Measurements from ENCODE around the gene FCN2. TPM values are rescaled to one million over a fixed set of nuclear protein-coding genes. Genes with fewer than 3 reads are reported as not detected.

The FCN2 gene
- total RNA-seq, 4 donors from 2014 or later, result 0.84 to 2.6 TPM; not detected in 2

- TF ChIP-seq, protein P1, sequence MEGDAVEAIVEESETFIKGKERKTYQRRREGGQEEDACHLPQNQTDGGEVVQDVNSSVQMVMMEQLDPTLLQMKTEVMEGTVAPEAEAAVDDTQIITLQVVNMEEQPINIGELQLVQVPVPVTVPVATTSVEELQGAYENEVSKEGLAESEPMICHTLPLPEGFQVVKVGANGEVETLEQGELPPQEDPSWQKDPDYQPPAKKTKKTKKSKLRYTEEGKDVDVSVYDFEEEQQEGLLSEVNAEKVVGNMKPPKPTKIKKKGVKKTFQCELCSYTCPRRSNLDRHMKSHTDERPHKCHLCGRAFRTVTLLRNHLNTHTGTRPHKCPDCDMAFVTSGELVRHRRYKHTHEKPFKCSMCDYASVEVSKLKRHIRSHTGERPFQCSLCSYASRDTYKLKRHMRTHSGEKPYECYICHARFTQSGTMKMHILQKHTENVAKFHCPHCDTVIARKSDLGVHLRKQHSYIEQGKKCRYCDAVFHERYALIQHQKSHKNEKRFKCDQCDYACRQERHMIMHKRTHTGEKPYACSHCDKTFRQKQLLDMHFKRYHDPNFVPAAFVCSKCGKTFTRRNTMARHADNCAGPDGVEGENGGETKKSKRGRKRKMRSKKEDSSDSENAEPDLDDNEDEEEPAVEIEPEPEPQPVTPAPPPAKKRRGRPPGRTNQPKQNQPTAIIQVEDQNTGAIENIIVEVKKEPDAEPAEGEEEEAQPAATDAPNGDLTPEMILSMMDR (IDR thresholded peaks at IDR 0.05), result no peak
- no peak for ATAC-seq (ENCODE audit: low FRiP score)
- DNase-seq (ENCODE audit: low spot score), result no peak
These were observed 40.1 kb upstream of the FCN2 start for GRCh38 chr9:134840511-134840910.

GRCh38 chr9:134841180-134841904 lies 39.3 kb upstream of the FCN2 start:
- DNase-seq (ENCODE audit: low spot score), result no peak
- TF ChIP-seq, protein P1 (IDR thresholded peaks at IDR 0.05), result no peak
- no peak for ATAC-seq (ENCODE audit: low FRiP score)

DNA sequence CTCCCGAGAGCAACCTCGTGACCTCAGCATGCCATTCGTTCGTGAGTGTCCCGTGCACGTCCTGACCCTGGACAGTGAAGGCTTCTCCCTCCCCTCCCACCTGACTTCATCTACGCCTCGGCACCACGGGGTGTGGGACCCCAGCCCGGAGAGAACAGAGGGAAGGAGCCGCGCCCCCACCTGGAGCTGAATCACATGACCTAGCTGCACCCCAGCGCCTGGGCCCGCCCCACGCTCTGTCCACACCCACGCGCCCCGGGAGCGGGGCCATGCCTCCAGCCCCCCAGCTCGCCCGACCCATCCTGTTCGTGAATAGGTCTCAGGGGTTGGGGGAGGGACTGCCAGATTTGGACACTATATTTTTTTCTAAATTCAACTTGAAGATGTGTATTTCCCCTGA lies 38.3 kb upstream of the FCN2 start:
- TF ChIP-seq, protein P1 (IDR thresholded peaks at IDR 0.05), result no peak
- DNase-seq (ENCODE audit: low spot score), result no peak
- no peak for ATAC-seq (ENCODE audit: low FRiP score)

- ATAC-seq (ENCODE audit: low FRiP score), result no peak
- no peak for DNase-seq (ENCODE audit: low spot score)
- TF ChIP-seq, protein P1 (IDR thresholded peaks at IDR 0.05), result no peak
These were observed 36.9 kb upstream of the FCN2 start for GRCh38 chr9:134843740-134844139.

GRCh38 chr9:134844821-134845220 lies 35.8 kb upstream of the FCN2 start:
- no peak for ATAC-seq (ENCODE audit: low FRiP score)
- no peak for DNase-seq (ENCODE audit: low spot score)
- TF ChIP-seq, protein P1 (IDR thresholded peaks at IDR 0.05), result no peak

DNA sequence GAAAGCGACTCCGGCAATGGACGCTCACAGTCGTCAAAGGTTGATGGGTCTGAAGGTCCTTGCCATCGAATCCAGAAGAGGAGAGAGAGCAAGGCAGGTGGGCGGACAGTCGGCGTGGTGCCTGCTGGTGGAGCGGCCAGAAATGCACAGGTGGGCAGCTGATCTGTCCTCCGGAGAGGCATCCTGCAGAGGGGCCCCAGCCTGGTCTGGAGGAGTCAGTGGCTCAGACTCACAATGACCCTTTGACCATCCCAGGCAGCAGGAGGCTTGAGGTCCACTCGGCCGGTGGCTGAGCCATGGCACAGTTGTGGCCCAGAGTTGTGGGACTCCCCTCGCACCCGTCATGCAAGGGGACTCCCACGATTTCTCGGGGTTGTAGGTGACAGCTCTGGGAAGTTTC lies 34.4 kb upstream of the FCN2 start:
- TF ChIP-seq, protein P1 (IDR thresholded peaks at IDR 0.05), result no peak
- ATAC-seq (ENCODE audit: low FRiP score) (no peak), DNase-seq (ENCODE audit: low spot score) (no peak)

- DNase-seq (ENCODE audit: low spot score), result no peak
- TF ChIP-seq, protein P1 (IDR thresholded peaks at IDR 0.05), result no peak
- no peak for ATAC-seq (ENCODE audit: low FRiP score)
These were observed 33.9 kb upstream of the FCN2 start for GRCh38 chr9:134846699-134847098.

All from omental fat pad (tissue), 4 donors.